Adrenal gland (tissue), 12 donors: Measurements from ENCODE around the gene MRPL51. TPM values are rescaled to one million over a fixed set of nuclear protein-coding genes. Genes with fewer than 3 reads are reported as not detected.

Experiments used
- DNase-seq, 7 donors: peaks; one replicate each; pipeline ENCODE4 v3.0.0-alpha.2; 2019 to 2020
- H3K27ac ChIP-seq, 5 donors: fragments of 200-600 bp; sonication (generic) in 4 of 5; 1 replicate in 3 of 5; 2 replicates in 2 of 5; pipeline versions ENCODE4 v1.5.1 to v1.8.0; 2016 to 2020; ENCODE audit warnings: mild to moderate bottlenecking in 1 of 5
- H3K27me3 ChIP-seq: fragments of 200-600 bp; 2 replicates; pipeline ENCODE4 v1.8.0; 2021
- H3K36me3 ChIP-seq, 2 donors: fragments of 200-600 bp; replicated peaks in 1 of 2; 1 replicate in 1 of 2; 2 replicates in 1 of 2; pipeline versions ENCODE4 v1.5.1 to v1.8.0; 2018 to 2022
- H3K4me1 ChIP-seq, 2 donors: fragments of 200-600 bp; replicated peaks in 1 of 2; 1 replicate in 1 of 2; 2 replicates in 1 of 2; pipeline versions ENCODE4 v1.5.1 to v1.8.0; 2018 to 2021
- H3K4me3 ChIP-seq, 4 donors: fragments of 200-600 bp; sonication (generic) in 3 of 4; one replicate each; pipeline ENCODE4 v1.5.1; 2016 to 2018
- H3K9me3 ChIP-seq, 3 donors: fragments of 200-600 bp; sonication (generic) in 1 of 3; replicated peaks in 1 of 3; 1 replicate in 2 of 3; 2 replicates in 1 of 3; pipeline versions ENCODE4 v1.5.1 to v1.8.0; 2016 to 2021
- CTCF ChIP-seq, 6 experiments: fragments of 450-650 bp in 4 of 6; fragments of 200-600 bp in 2 of 6; sonication (generic) in 1 of 6; IDR thresholded peaks; 1 replicate in 5 of 6; 2 replicates in 1 of 6; pipeline versions ENCODE4 v1.5.1 to v1.8.0; 2016 to 2021; ENCODE audit warnings: antibody characterized with exemption in 6 of 6, mild to moderate bottlenecking in 2 of 6, moderate library complexity in 1 of 6
- POLR2A ChIP-seq, 2 donors: fragments of 450-650 bp; IDR thresholded peaks; one replicate each; pipeline ENCODE4 v1.6.1; 2017; ENCODE audit warnings: antibody characterized with exemption in 2 of 2, mild to moderate bottlenecking in 2 of 2, moderate library complexity in 1 of 2
- WGBS, 4 donors: extraction: QIAGEN DNeasy Blood & Tissue Kit in 2 of 4; methylation state at CpG; one replicate each; pipeline versions ENCODE4 v1.1.5 to v1.1.7; 2013 to 2017; 5-methylcytosine and 5-hydroxymethylcytosine counted together
- intact Hi-C, 2 donors: fragments of 100-400 bp; cut with DNase I; formaldehyde crosslinking; loops; one replicate each; pipeline versions ENCODE4 v1.14.1 to v1.15.0; 2022 to 2023
- polyA plus RNA-seq, 3 donors: library from polyadenylated mRNA; stranded (reverse); fragments of 200-250 nt in 2 of 3; fragments of 350-450 nt in 1 of 3; fragmentation: Illumina TruSeq in 1 of 3; extraction: RNeasy Lipid Tissue Mini Kit (QIAGEN cat#74804) in 1 of 3; gene quantifications; one replicate each; pipeline ENCODE4 v1.2.3, GENCODE V29; 2013 to 2014
- total RNA-seq, 9 donors: library from RNA; depleted of rRNA in 4 of 9; stranded (reverse); fragments of >200 nt in 4 of 9; fragments of 120-200 nt in 1 of 9; fragmentation: NEBNext Ultra II Directional in 1 of 9; extraction: Animal tissue kit (Norgen Biotek cat#: 25700) in 1 of 9; gene quantifications; one replicate each; pipeline versions ENCODE4 v1.1.0 to v1.2.4, GENCODE V29; 2013 to 2023
- donor health status: healthy with polysubstance abuse.
- donor health status: Bipolar disorder and iron deficiency.
- donor health status: DM: yes; HTN: yes; CAD: no.
- donor health status: DM: no; HTN: no; CAD: no.
- donor health status: DM: no; HTN: no; CAD: no.
- donor health status: DM: yes; HTN: yes; CAD: no.

MRPL51 gene
- total and polyA plus RNA-seq, 12 donors = 64.7 to 280 (median 143) TPM

- 95 to 97% (median 96%) methylated on average over 14 of the region's 14 CpGs for WGBS, 4 donors
- intact Hi-C loops = no loop called here
- TF ChIP-seq POLR2A (IDR thresholded peaks at IDR 0.05) = no peak
- no peak for TF ChIP-seq CTCF (IDR thresholded peaks at IDR 0.05)
- Histone ChIP-seq H3K36me3 (peaks cover 0 to 80% of the 10 kb centered on the region in 2 donors), H3K27ac (no peak overlapping the region), H3K4me1 (peaks cover under 1 to 1% of the 10 kb centered on the region in 2 donors), H3K9me3 (no peaks in the 10 kb centered on the region), H3K27me3 (no peaks in the 10 kb centered on the region), H3K4me3 (no peak overlapping the region)
- no peak for DNase-seq
These were observed 34.6 kb downstream of the MRPL51 start for GRCh38 chr12:6458281-6459003.

- peaks cover 0 to 69% of the 10 kb centered on the region in 2 donors for H3K36me3 ChIP-seq
- no peak for TF ChIP-seq CTCF (IDR thresholded peaks at IDR 0.05)
- TF ChIP-seq POLR2A (IDR thresholded peaks at IDR 0.05) = no peak
These were observed 35.7 kb downstream of the MRPL51 start for GRCh38 chr12:6457220-6457945.

GRCh38 chr12:6452944-6453630 is 40.0 kb downstream of the MRPL51 start:
- TF ChIP-seq CTCF (IDR thresholded peaks at IDR 0.05) (no peak), POLR2A (IDR thresholded peaks at IDR 0.05) (peak in 1 of 2 donors; percentile 12)
- peak overlapping the region; percentile 92 to 98 (median 95) for H3K27ac ChIP-seq
- WGBS, 4 donors = 31 to 58% (median 36%) methylated on average over 1 to 17 of the region's 17 CpGs
- peak overlapping the region in 1 of 4 donors; percentile 59 for H3K4me3 ChIP-seq
- peaks cover 21 to 23% of the 10 kb centered on the region in 2 donors for H3K4me1 ChIP-seq
- H3K36me3 ChIP-seq = peaks cover 0 to 26% of the 10 kb centered on the region in 2 donors
- H3K9me3 ChIP-seq = no peaks in the 10 kb centered on the region
- no peaks in the 10 kb centered on the region for H3K27me3 ChIP-seq
- DNase-seq = peak in 5 of 7 donors; percentile 49 to 67 (median 58)
- intact Hi-C loops = loop anchor here in 1 of 2 donors (5.0 kb wide), 1 partner anchor 66 kb away; no protein-coding TSS in a partner anchor

More at GRCh38 chr12:6457220-6457945, 35.7 kb downstream of the MRPL51 start:
- WGBS, 4 donors = 86 to 95% (median 89%) methylated on average over 8 to 12 of the region's 12 CpGs
- Histone ChIP-seq H3K27me3 (no peaks in the 10 kb centered on the region), H3K27ac (no peak overlapping the region), H3K9me3 (no peaks in the 10 kb centered on the region), H3K4me3 (no peak overlapping the region), H3K4me1 (peaks cover 10 to 11% of the 10 kb centered on the region in 2 donors)
- DNase-seq = no peak
- intact Hi-C loops = no loop called here
